H1 (cell line): ENCODE results near the gene ZNF229.
"Not testable (repeated sequence)": the region's sequence is repeated elsewhere in the genome, so short reads cannot be mapped to it uniquely, and the experiment has no call there.

Experiments
- EZH2 ChIP-seq: fragments of 200-600 bp; sonication (generic); IDR thresholded peaks from 2 replicates; pipeline ENCODE4 v1.7.1; 2012; ENCODE audit warnings: low read depth, mild to moderate bottlenecking, moderate library complexity, low read length, inconsistent platforms; ENCODE audit not compliant: severe bottlenecking
- SP1 ChIP-seq: IDR thresholded peaks from 2 replicates; pipeline ENCODE4 v1.6.1; 2011; ENCODE audit warnings: low read depth, low read length

GRCh38 chr19:44389268-44389667 is 59.0 kb downstream of the ZNF229 start:
- not testable (repeated sequence) for TF ChIP-seq SP1, EZH2
